Measurements from ENCODE around the gene TAF13.

The TAF13 gene

GRCh38 chr1:109107785-109108184, 32.0 kb upstream of the TAF13 start:
- Histone ChIP-seq H3K9me3 (ENCODE audit: control insufficient read depth, insufficient read depth, low read depth, low read length) (no peaks in the 10 kb centered on the region), H3K36me3 (ENCODE audit: control insufficient read depth in 2 of 2, insufficient read depth in 1 of 2, low read length in 2 of 2) (no peaks in the 10 kb centered on the region), H3K4me1 (ENCODE audit: control insufficient read depth, insufficient read depth, low read length) (no peaks in the 10 kb centered on the region), H3K4me3 (ENCODE audit: low read depth, low read length) (no peak overlapping the region), H3K27ac (ENCODE audit: extremely low read depth, low read depth, low read length) (no peak overlapping the region)
- TF ChIP-seq ZNF558 (tag by site-specific recombination; IDR thresholded peaks at IDR 0.05) (no peak), MYNN (tag by site-specific recombination; IDR thresholded peaks at IDR 0.05; ENCODE audit: borderline replicate concordance) (no peak), ZNF473 (tag by site-specific recombination; IDR thresholded peaks at IDR 0.05) (no peak), ZNF2 (tag by site-specific recombination; IDR thresholded peaks at IDR 0.05) (no peak), AEBP2 (tag by site-specific recombination; IDR thresholded peaks at IDR 0.05; ENCODE audit: borderline replicate concordance) (no peak), ZNF677 (tag by site-specific recombination; IDR thresholded peaks at IDR 0.05) (no peak), ZNF350 (tag by site-specific recombination; IDR thresholded peaks at IDR 0.05) (no peak), BCL11B (tag by site-specific recombination; IDR thresholded peaks at IDR 0.05; ENCODE audit: low read depth) (no peak), MEIS1 (CRISPR knock-in tag; IDR thresholded peaks at IDR 0.05; ENCODE audit: borderline replicate concordance) (no peak), ZNF626 (tag by site-specific recombination; IDR thresholded peaks at IDR 0.05) (no peak), ZNF585B (tag by site-specific recombination; IDR thresholded peaks at IDR 0.05) (no peak)
- ChIA-PET CTCF (interaction anchor here (1.1 kb wide), 2 partner anchors 8 to 279 kb away, joined by 3 to 8 read pairs; no protein-coding TSS in a partner anchor), POLR2A (interaction anchor here (0.7 kb wide), 1 partner anchor 8 kb away, joined by 3 read pairs; no protein-coding TSS in a partner anchor)

GRCh38 chr1:109105881-109106280, 30.1 kb upstream of the TAF13 start:
- Histone ChIP-seq H3K4me1 (ENCODE audit: control insufficient read depth, insufficient read depth, low read length) (no peaks in the 10 kb centered on the region), H3K9me3 (ENCODE audit: control insufficient read depth, insufficient read depth, low read depth, low read length) (no peaks in the 10 kb centered on the region), H3K4me3 (ENCODE audit: low read depth, low read length) (no peak overlapping the region), H3K36me3 (ENCODE audit: control insufficient read depth in 2 of 2, insufficient read depth in 1 of 2, low read length in 2 of 2) (peaks cover 0 to 4% of the 10 kb centered on the region in 2 experiments; a peak in 2 of 3 replicates), H3K27ac (ENCODE audit: extremely low read depth, low read depth, low read length) (no peak overlapping the region)
- TF ChIP-seq PBX3 (CRISPR knock-in tag; IDR thresholded peaks at IDR 0.05) = no peak
- no peak for TF ChIP-seq ZNF449 (tag by site-specific recombination; IDR thresholded peaks at IDR 0.05)
- no peak for TF ChIP-seq ZNF2 (tag by site-specific recombination; IDR thresholded peaks at IDR 0.05)
- TF ChIP-seq ZNF362 (tag by site-specific recombination; IDR thresholded peaks at IDR 0.05) = 0 out of 2 replicates have a peak, but pooled peaks have one; percentile 36
- TF ChIP-seq ZNF10 (tag by site-specific recombination; IDR thresholded peaks at IDR 0.05) = no peak
- CTCF ChIA-PET = no interaction called here
- POLR2A ChIA-PET = no interaction called here
